HG03558 (cell line): ENCODE measurements around the gene COBL.

Experiments
- ATAC-seq: cut with Tn5 transposase; IDR thresholded peaks from one replicate; pipeline ENCODE4 v1.9.1; 2021; ENCODE audit warnings: moderate number of reproducible peaks; ENCODE audit not compliant: unreplicated experiment; ENCODE audit errors: extremely low read depth

The COBL gene

DNA sequence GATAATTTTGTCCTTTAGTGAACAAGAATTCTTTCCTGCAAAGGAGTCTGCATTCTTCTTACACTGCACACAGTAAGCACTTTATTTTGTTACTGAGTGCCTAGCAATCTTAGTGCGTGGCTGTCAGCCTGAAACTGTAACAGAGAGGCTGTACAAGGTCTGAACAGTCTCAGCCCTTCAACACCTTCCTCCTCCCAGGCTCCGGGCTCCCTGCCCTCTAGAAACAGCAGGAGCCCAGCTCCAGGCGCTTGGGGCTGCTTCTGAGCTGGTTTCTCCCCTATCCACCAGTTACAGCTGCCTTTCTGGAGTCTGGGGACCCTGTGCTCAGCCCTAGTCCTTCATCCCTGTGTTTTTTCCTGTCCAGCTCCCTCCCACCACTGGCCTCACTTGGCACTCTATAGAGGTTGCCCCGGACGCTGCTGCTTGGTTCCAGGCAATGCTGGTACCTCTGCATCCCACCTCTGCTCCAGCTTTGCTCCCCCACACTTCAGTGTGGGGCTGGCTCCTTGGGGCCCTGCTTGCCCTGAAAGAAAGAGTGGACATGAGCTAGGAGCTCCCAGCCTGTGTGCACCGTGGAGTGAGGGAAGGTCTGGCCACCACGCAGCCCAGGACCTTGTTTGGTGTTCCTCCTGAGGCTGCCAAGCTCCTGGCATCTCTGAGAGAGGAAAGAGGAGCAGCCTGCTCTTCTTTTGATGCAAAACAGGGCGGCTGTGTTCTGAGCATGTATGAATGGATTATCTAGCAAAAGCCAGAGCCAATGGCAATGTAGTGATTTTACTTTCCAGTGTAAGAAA is 282.7 kb downstream of the COBL start:
- ATAC-seq, result no peak

DNA sequence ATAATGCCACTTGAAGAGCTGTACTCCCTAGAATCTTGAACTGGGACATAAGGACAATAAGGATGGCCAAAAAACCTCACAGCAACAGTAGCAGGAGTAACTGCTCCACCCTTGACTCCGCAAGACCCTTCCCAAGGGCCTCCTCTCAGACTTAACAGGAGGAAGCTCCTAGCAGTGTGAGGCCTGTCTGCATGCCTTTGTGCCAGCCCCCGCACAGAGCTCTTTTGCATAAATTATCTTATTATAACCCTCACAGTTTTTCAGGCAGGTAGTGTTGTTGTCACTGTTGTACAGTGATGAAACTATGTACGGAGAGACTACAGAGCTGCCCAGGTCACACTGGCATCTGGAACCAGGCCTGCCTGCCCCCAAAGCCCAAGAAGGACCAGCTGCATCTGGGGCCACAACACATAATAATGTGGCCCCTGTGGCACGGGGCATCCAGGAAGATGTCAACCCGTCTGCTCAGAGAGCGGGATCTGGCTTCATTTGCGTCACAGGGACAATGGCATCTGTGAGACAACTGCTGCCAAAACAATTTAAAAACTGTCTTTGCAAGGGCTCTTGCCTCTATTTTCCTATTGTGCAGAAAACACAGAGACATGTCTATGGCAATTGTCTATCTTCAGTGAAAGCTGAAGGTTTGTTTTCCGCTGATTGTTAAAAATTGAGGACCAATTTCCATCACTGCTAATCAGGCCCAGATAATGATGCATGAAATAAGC is 284.7 kb downstream of the COBL start:
- ATAC-seq, result no peak

DNA sequence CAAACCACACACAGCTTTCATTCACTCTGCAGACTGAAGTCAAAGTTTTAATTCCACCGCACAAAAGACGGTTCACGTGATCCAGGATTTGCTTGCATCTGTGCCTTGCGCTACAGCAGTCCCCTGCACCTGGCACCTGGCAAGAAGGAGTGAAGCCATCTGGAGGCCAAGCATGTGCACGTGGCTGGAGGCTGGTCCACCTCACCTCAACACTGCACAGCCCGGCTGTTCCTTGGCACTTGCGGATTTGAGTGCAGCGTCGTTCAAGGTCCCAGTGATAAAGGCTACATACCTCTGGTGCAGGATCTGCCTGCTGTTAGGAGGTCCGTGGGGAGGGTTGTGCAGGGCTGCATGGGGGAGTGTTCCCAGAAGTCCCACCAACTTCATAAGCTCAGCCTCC is 285.4 kb downstream of the COBL start:
- no peak for ATAC-seq

GRCh38 chr7:51029701-51030191 is 286.9 kb downstream of the COBL start:
- no peak for ATAC-seq

- ATAC-seq, result no peak
Measured at GRCh38 chr7:51029131-51029530, 287.5 kb downstream of the COBL start.

GRCh38 chr7:51027935-51028830 is 288.4 kb downstream of the COBL start:
- ATAC-seq, result no peak

DNA sequence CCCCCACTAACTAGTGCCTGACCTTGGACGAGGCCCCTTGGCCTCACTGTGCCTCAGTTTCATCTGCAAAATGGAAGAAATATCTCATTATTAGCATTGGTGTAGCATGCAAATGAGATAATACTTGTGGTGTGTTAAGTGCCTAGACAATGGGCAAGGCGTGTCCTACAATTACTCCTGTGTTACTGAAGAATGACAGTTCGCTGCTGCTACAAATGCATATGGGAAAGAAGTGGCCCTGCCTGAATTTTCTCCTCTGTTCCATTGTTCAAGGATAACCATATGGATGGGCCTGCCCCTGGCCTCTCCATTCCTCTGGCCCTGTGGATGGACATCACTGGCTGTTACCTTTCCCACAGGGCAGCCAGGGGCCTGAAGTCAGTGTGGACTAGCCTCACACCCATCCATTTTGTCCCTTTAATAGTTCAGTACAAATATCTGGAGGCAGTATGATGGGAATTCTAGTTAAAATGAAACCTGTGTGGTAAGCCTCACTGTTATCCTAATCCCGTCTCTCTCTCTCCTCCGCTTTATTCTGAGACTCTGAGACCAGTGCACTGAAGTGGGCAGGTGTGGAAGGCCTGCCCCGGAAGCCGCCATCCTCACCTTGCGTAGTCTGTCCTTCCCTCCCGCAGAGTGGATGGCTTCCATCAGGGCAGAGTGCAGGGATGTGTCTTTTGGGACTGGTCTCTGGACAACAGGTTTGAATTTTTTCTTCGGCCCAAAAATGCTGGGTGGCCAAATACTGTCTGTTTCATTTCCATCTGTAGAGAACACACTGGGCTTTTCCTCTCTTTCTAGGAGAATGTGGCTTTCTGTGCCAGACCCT is 289.3 kb downstream of the COBL start:
- ATAC-seq, result no peak

GRCh38 chr7:51026341-51026740 is 290.3 kb downstream of the COBL start:
- ATAC-seq, result no peak

DNA sequence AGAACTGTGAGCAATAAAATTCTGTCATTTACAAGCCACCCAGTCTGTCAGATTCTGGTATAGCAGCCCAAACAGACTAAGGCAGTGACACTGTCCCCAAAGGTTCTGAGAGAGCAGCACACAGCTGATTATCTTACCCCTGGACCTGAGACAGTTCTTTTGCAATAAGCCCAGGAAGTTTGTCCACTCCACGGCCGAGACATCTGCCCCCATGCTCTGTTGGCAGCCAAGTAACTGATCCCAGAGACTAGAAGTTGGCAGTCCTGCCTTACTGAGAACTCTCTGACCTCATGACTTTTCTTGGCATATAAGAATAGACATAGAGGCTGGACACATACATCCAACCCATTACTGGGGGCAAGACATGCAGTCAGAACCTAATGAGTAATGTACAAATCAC is 290.9 kb downstream of the COBL start:
- no peak for ATAC-seq

GRCh38 chr7:51024867-51025266 is 291.7 kb downstream of the COBL start:
- no peak for ATAC-seq

- ATAC-seq, result no peak
Measured at GRCh38 chr7:51023547-51023946, 293.1 kb downstream of the COBL start.

GRCh38 chr7:51022821-51023220 is 293.8 kb downstream of the COBL start:
- ATAC-seq, result no peak

DNA sequence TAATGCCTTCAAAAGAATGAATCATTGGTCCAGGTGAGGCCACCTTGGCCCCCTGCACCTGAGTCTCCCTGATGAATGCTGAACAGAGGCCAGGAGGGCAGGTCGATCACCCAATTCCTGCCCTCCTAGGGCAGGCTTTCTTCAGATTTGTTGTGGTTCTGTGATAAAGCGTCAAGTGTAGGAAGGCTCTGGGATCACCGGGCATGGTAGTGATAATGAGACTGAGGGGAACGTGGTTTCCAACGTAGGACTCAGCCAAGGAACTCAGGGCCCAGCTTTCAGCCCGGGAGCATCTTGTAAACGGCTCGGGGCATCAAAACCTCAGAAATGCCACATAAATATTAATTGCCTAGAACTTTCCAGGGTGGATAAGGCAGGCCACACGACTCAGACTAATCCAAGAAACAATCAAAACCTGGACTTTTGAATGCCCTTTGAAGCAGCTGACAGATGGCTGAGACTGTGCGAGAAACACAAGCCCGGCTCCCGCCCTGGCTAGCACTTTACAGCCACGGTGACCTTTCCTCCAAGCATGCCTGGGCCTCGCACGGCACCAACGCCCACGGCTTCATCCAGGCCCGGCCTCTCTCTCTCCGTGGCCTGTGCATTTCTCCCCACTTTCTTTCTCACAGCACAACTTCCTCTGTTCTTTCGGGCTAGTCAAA is 294.6 kb downstream of the COBL start:
- no peak for ATAC-seq

DNA sequence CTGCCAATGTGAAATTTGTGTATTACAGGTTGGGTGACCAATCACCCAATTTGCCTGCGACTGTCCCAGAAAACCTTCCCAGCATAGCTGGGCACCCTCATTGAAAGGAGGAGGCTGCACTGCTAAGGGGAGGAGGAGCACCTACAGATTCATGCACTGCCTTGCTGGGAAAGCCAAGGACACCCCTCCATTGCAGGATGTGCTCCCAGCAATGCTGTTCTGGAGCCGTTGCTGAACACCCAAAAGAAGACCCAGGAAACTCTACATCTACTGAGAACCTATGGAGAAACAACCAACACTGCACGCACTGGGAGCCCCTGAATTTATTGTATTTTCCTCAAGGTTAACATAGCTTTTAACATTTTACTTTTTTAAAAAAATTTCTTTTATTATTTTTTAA is 295.7 kb downstream of the COBL start:
- no peak for ATAC-seq

DNA sequence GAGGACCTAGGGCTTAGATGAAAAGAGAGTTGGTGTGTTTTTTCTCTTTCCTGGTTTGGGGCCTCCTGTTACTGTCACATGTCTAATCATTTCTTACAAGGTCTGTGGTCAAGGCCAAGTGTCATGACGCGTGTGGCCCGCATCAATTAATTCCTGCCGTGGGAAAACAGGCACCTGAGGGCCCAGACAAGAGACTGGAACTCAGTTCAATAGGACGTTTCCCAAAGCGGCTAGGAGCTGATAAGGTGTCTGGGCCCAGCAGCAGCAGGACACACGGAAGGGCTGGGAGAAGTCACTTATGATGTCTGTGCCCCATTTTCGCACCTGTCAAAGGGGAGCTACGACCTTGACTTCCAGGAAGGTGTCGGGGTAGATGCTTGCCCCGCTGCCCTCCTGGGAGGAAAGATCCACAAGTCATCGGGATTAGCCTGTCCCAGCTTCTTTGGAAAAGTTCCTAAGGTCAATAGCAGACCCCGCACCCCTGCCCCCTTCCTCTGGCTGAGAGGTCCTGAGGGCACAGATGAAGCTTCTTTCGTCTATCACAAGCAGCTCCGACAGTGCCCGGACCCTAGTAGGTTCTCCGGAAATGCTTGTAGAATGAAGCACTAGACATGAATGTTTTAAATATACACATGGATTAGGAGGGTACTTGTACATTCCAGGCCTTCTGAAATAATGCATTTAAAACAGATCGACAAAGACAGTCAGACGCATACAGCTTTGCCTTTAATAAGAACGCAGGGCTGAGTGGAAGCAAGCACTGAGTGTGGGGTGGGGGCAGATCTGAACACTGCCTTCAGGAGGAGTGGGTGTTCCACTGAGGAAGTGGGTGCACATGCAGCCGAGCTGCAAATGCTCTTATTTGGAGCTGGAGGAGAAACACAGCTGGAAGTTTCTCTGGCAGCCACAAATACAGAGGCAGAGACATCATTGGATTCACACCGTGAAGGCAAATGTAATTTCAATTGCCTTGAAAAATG is 296.4 kb downstream of the COBL start:
- ATAC-seq, result no peak

DNA sequence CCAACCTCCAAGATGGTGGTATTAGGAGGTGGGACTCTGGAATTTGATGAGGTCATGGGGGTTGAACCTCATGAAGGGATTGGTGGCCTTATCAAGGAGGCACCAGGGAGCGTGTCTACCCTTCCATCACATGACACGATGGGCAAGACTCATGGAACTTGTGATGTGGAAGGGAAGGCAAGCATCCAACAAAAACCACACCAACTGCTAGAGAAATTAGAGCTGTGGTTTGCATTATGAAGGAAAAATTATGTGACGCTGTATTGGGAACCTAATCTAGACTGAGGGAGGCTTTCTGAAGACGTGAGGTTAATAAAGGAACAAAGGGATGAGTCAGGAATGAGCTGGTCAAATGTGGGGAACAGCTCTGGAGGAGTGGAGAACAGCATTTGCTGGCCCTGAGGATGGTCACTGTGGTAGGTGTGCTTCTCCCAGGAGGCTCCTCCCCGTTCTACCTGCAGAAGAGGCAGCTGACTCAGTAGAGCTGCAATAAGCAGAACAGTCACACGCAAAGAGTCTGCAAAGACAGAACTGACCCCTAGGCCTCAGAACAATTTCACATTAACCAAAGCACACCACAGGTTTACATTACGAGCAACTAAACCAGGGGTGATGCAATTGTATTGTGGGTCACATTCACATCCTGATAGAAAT is 297.3 kb downstream of the COBL start:
- no peak for ATAC-seq
